GM21737 (cell line): ENCODE measurements around the gene NTNG1.
A peak's percentile ranks its signal among the peaks of the same experiment; 100 is the strongest.

Experiments
- ATAC-seq: cut with Tn5 transposase; IDR thresholded peaks from one replicate; pipeline ENCODE4 v1.9.1; 2021; ENCODE audit warnings: mild to moderate bottlenecking, moderate library complexity; ENCODE audit not compliant: unreplicated experiment

NTNG1 gene

GRCh38 chr1:107443860-107444259 lies 303.0 kb downstream of the NTNG1 start:
- no peak for ATAC-seq

GRCh38 chr1:107444302-107444701 lies 303.5 kb downstream of the NTNG1 start:
- ATAC-seq, result no peak

- ATAC-seq, result no peak
Observed at GRCh38 chr1:107449326-107449725, 308.5 kb downstream of the NTNG1 start.

- ATAC-seq, result peak; percentile 73
Observed at GRCh38 chr1:107450899-107451664, 310.2 kb downstream of the NTNG1 start.

GRCh38 chr1:107451715-107452114 lies 310.9 kb downstream of the NTNG1 start:
- ATAC-seq, result peak; percentile 58

GRCh38 chr1:107454791-107455190 lies 314.0 kb downstream of the NTNG1 start:
- no peak for ATAC-seq

- no peak for ATAC-seq
Observed at GRCh38 chr1:107457989-107458388, 317.1 kb downstream of the NTNG1 start.

GRCh38 chr1:107459204-107459904 lies 318.5 kb downstream of the NTNG1 start:
- peak; percentile 51 for ATAC-seq

- ATAC-seq, result peak; percentile 87
Observed at GRCh38 chr1:107460035-107460434, 319.2 kb downstream of the NTNG1 start.

- no peak for ATAC-seq
Observed at GRCh38 chr1:107464827-107465226, 324.0 kb downstream of the NTNG1 start.

GRCh38 chr1:107467286-107467685 lies 326.4 kb downstream of the NTNG1 start:
- no peak for ATAC-seq

- no peak for ATAC-seq
Observed at GRCh38 chr1:107467811-107468210, 327.0 kb downstream of the NTNG1 start.

GRCh38 chr1:107473065-107473464 lies 332.2 kb downstream of the NTNG1 start:
- no peak for ATAC-seq

- no peak for ATAC-seq
Observed at GRCh38 chr1:107474877-107475612, 334.2 kb downstream of the NTNG1 start.

GRCh38 chr1:107477233-107477632 lies 336.4 kb downstream of the NTNG1 start:
- no peak for ATAC-seq

GRCh38 chr1:107479865-107480350 lies 339.1 kb downstream of the NTNG1 start:
- ATAC-seq, result no peak

- ATAC-seq, result no peak
Observed at GRCh38 chr1:107480548-107481415, 339.9 kb downstream of the NTNG1 start.

- no peak for ATAC-seq
Observed at GRCh38 chr1:107481756-107482384, 341.0 kb downstream of the NTNG1 start.

- ATAC-seq, result no peak
Observed at GRCh38 chr1:107483949-107484348, 343.1 kb downstream of the NTNG1 start.

- no peak for ATAC-seq
Observed at GRCh38 chr1:107486349-107486748, 345.5 kb downstream of the NTNG1 start.
